Lower leg skin (tissue), 3 donors: ENCODE data around the gene FAM221A.
"Not testable (repeated sequence)": the region's sequence is repeated elsewhere in the genome, so short reads cannot be mapped to it uniquely, and the experiment has no call there.

Experiments used
- POLR2A ChIP-seq, 2 donors: fragments of 450-650 bp; IDR thresholded peaks; one replicate each; pipeline ENCODE4 v1.6.1; 2016 to 2017; ENCODE audit warnings: antibody characterized with exemption in 2 of 2, mild to moderate bottlenecking in 1 of 2, moderate library complexity in 1 of 2
- TF ChIP-seq, protein P1 (sequence below), 3 donors: fragments of 450-650 bp; IDR thresholded peaks; one replicate each; pipeline ENCODE4 v1.5.1; 2016; ENCODE audit warnings: antibody characterized with exemption in 3 of 3, mild to moderate bottlenecking in 3 of 3, moderate library complexity in 2 of 3

GRCh38 chr7:23724113-23724512 is 44.1 kb downstream of the FAM221A start:
- TF ChIP-seq, protein P1, sequence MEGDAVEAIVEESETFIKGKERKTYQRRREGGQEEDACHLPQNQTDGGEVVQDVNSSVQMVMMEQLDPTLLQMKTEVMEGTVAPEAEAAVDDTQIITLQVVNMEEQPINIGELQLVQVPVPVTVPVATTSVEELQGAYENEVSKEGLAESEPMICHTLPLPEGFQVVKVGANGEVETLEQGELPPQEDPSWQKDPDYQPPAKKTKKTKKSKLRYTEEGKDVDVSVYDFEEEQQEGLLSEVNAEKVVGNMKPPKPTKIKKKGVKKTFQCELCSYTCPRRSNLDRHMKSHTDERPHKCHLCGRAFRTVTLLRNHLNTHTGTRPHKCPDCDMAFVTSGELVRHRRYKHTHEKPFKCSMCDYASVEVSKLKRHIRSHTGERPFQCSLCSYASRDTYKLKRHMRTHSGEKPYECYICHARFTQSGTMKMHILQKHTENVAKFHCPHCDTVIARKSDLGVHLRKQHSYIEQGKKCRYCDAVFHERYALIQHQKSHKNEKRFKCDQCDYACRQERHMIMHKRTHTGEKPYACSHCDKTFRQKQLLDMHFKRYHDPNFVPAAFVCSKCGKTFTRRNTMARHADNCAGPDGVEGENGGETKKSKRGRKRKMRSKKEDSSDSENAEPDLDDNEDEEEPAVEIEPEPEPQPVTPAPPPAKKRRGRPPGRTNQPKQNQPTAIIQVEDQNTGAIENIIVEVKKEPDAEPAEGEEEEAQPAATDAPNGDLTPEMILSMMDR (IDR thresholded peaks at IDR 0.05) = not testable (repeated sequence)
- not testable (repeated sequence) for TF ChIP-seq POLR2A (IDR thresholded peaks at IDR 0.05)
